GM18508 (cell line): ENCODE data around the gene MRPL1.

Source experiments
- ATAC-seq: cut with Tn5 transposase; IDR thresholded peaks from one replicate; pipeline ENCODE4 v1.9.1; 2021; ENCODE audit warnings: moderate number of reproducible peaks; ENCODE audit not compliant: insufficient read depth, unreplicated experiment

The MRPL1 gene

GRCh38 chr4:77862478-77863216 is at the start of gene MRPL1:
TSS of gene MRPL1 (plus strand) at chr4:77862830. CDS start at chr4:77862849, 19 bp downstream.
- peak; percentile 79 for ATAC-seq

- ATAC-seq, result no peak
These were observed 47.0 kb upstream of the MRPL1 start for GRCh38 chr4:77815636-77816035.

- ATAC-seq, result no peak
These were observed 46.1 kb upstream of the MRPL1 start for GRCh38 chr4:77816546-77816945.

- ATAC-seq, result no peak
These were observed 45.1 kb upstream of the MRPL1 start for GRCh38 chr4:77817304-77818072.

- no peak for ATAC-seq
These were observed 44.5 kb upstream of the MRPL1 start for GRCh38 chr4:77818073-77818601.

GRCh38 chr4:77818602-77819403 is 43.8 kb upstream of the MRPL1 start, which contains the start of gene CNOT6L:
TSS of gene CNOT6L (minus strand) at chr4:77819368. CDS start at chr4:77819308, 60 bp downstream.
- ATAC-seq, result no peak

GRCh38 chr4:77819404-77819842 is 43.2 kb upstream of the MRPL1 start:
- no peak for ATAC-seq

GRCh38 chr4:77819843-77820648 is 42.6 kb upstream of the MRPL1 start:
- ATAC-seq, result peak; percentile 62

- no peak for ATAC-seq
These were observed 41.7 kb upstream of the MRPL1 start for GRCh38 chr4:77820649-77821561.

- no peak for ATAC-seq
These were observed 40.9 kb upstream of the MRPL1 start for GRCh38 chr4:77821775-77822174.

- no peak for ATAC-seq
These were observed 36.4 kb upstream of the MRPL1 start for GRCh38 chr4:77826275-77826674.

- peak; percentile 60 for ATAC-seq
These were observed 35.3 kb upstream of the MRPL1 start for GRCh38 chr4:77827343-77827742.

- ATAC-seq, result no peak
These were observed 29.4 kb upstream of the MRPL1 start for GRCh38 chr4:77833126-77833724.

GRCh38 chr4:77834403-77834802 is 28.2 kb upstream of the MRPL1 start:
- ATAC-seq, result no peak

- no peak for ATAC-seq
These were observed 19.0 kb upstream of the MRPL1 start for GRCh38 chr4:77843628-77844027.

GRCh38 chr4:77844363-77844762 is 18.3 kb upstream of the MRPL1 start:
- no peak for ATAC-seq

GRCh38 chr4:77845400-77845799 is 17.2 kb upstream of the MRPL1 start:
- ATAC-seq, result no peak

GRCh38 chr4:77845929-77846328 is 16.7 kb upstream of the MRPL1 start:
- no peak for ATAC-seq
